AG10803 (cell line): ENCODE data around the gene NTPCR.

ENCODE experiments used
- DNase-seq: peaks from one replicate; pipeline ENCODE4 v3.0.0; 2010; ENCODE audit warnings: low read depth
- H3K4me3 ChIP-seq: 2 replicates; pipeline ENCODE4 v1.5.1; 2011; ENCODE audit warnings: mild to moderate bottlenecking, low read length, control low read depth
- TF ChIP-seq, protein P1 (sequence below): conservative IDR thresholded peaks from 2 replicates; pipeline ENCODE4 v1.5.1; 2011; ENCODE audit warnings: mild to moderate bottlenecking, low read length, control low read depth, inconsistent platforms

Gene NTPCR

DNA sequence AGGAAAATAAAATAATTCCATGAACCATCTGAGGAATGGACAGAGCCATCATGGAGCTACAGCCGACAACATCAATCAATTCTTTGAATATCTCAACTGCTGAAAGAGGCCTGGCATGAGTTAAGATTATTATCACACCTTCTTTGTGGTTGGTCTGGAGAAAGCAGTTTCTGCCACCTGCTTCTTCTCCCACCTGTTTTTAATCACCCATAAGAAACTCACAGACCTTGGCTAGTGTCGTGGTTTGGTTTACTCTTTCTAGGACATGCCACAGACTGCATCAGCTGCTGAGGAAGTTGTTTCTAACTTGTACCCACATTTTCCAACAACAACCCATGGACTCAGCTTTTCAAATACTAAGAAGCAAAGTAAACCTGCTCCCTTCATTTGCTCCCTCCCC is 65.6 kb downstream of the NTPCR start:
- no peak overlapping the region for H3K4me3 ChIP-seq
- no peak for DNase-seq
- TF ChIP-seq, protein P1, sequence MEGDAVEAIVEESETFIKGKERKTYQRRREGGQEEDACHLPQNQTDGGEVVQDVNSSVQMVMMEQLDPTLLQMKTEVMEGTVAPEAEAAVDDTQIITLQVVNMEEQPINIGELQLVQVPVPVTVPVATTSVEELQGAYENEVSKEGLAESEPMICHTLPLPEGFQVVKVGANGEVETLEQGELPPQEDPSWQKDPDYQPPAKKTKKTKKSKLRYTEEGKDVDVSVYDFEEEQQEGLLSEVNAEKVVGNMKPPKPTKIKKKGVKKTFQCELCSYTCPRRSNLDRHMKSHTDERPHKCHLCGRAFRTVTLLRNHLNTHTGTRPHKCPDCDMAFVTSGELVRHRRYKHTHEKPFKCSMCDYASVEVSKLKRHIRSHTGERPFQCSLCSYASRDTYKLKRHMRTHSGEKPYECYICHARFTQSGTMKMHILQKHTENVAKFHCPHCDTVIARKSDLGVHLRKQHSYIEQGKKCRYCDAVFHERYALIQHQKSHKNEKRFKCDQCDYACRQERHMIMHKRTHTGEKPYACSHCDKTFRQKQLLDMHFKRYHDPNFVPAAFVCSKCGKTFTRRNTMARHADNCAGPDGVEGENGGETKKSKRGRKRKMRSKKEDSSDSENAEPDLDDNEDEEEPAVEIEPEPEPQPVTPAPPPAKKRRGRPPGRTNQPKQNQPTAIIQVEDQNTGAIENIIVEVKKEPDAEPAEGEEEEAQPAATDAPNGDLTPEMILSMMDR: no peak

DNA sequence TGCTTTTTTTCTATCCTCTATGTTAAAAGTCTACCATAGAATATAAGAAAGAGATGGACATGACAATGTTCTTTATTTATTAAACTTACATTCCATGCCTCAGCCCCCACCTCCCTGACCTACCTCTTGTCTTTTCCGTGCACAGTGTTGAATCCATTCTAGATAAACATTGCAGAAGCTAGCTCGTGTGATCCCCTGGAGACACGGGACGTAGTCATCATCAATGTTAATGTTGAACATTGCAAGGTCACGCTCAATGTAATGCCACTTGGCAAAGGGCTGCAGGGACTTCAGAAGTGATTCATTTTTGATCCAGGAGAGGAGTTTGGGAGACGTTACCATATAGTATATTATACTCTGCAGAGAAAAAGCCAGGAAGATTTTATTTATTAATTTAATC is 66.4 kb downstream of the NTPCR start:
- no peak overlapping the region for H3K4me3 ChIP-seq
- TF ChIP-seq, protein P1: no peak
- no peak for DNase-seq

DNA sequence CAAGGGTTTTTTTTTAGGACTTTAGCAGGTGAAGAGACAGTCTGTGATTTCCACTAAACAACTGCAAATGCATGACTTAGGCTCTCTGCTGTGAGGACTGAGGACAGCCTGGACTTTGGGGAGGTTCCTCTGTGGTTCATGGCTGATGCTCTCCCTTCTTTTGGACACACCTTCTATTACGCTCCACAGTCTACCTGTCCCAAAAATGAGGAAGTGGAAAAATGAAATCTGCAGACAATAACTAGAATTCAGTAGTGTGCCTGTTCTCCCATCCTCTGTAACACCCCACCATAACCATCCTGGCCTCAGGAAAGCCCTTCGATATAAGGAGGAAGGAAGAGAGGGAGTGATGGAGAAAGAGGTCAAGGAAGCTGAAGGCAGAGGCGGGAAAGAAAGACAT is 68.7 kb downstream of the NTPCR start:
- no peak overlapping the region for H3K4me3 ChIP-seq
- DNase-seq: no peak
- TF ChIP-seq, protein P1: no peak

DNA sequence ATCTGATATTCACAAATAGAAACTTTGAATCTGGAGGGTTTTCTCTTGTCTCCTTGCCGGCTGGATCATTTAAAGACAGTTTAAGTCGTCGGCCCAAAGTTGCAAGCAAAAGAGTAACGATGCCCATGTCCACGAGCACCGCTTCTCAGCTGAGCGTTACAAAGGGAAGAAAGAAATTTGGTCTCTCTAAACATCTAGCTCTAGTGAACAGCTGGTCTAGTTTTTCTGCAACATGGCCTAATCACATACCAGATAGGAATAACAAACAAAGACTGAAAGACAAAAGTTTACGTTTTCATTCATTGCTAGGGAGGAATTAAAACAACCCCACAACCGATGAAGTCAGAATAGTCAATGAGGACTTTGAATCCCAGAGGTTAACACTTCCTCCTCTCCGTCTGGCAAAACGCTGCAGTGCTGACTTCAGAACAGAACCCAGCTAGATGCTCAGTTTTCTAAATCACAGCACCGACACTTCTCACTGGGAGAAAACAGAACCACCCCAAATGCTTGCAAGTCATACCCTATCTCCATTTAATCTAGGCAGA is 69.4 kb downstream of the NTPCR start:
- no peak overlapping the region for H3K4me3 ChIP-seq
- no peak for DNase-seq
- TF ChIP-seq, protein P1: no peak

DNA sequence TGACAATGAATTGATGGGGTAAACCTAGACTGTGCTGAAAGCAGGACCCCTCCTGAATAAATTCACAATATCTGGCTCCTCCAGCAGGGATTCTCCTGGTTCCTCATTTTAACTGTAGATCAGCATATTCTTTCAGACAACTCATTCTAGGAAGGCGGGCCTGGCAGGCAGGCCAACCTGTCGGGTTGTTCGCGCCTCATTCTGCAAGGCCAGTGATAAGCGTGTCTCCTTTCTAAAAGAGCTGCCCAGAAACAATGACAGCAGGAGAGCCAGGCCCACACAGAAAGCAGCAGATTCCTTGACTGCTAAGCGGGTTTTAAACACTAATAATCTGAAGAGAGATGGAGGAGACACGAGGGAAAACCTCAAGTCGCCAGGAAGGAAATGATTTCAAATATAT is 70.0 kb downstream of the NTPCR start:
- TF ChIP-seq, protein P1: no peak
- H3K4me3 ChIP-seq: no peak overlapping the region

DNA sequence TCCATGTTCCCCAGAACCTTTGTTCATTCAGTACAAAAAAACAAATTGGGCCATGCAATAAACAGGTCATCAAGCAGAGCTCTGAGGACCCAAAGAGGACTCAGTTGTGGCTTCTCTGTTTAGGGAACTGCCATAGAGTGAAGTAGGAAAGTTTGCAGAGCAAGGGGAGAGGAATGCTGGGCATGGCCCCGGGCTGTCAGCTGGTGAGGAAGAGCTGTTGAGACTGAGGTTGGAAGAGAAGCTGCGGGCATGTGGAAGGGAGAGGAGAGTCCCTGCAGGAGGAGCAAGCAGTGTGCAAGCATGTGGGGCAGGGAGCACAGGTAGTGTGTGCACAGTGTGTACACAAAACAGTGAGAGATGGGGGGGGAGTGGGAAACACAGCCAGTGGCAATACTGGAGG is 71.8 kb downstream of the NTPCR start:
- TF ChIP-seq, protein P1: no peak
- no peak overlapping the region for H3K4me3 ChIP-seq
- DNase-seq: no peak

More for the DNA sequence above, 70.0 kb downstream of the NTPCR start:
- DNase-seq: no peak

DNA sequence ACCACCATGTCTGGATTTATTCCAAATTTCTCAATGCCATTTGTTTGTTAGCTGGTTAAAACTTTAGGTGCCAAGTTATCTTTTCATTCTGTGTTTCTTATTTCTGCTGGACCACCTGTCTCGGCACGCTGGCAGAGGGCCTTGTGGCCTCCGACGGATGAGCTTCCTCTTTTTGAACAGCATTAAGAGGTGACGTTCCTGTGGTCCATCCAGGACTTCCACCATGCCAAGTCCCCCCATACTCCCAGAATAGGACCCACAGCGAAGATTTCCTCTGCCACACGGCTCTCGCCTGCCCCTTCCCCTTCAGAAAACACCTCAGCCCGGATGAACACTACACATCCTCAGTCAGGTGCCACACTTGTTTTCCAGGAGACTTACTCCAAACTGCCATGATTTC is 73.8 kb downstream of the NTPCR start:
- TF ChIP-seq, protein P1: no peak
- H3K4me3 ChIP-seq: no peak overlapping the region
- no peak for DNase-seq
